ENCODE data around the gene SYT6.

Gene SYT6

GRCh38 chr1:114117654-114118053 is 36.0 kb downstream of the SYT6 start:
- ATAC-seq, result no peak

GRCh38 chr1:114116086-114116485 is 37.6 kb downstream of the SYT6 start:
- ATAC-seq, result no peak

- ATAC-seq, result no peak
Observed at GRCh38 chr1:114114185-114115094, 39.2 kb downstream of the SYT6 start.

- no peak for ATAC-seq
Observed at GRCh38 chr1:114113411-114114184, 40.1 kb downstream of the SYT6 start.

GRCh38 chr1:114112775-114113174 is 40.9 kb downstream of the SYT6 start:
- ATAC-seq, result no peak

GRCh38 chr1:114111731-114112641 is 41.7 kb downstream of the SYT6 start:
- ATAC-seq, result no peak

- no peak for ATAC-seq
Observed at GRCh38 chr1:114109981-114110380, 43.7 kb downstream of the SYT6 start.

GRCh38 chr1:114108751-114109255 is 44.9 kb downstream of the SYT6 start:
- no peak for ATAC-seq

- no peak for ATAC-seq
Observed at GRCh38 chr1:114107474-114108435, 45.9 kb downstream of the SYT6 start.

GRCh38 chr1:114105421-114105979 is 48.2 kb downstream of the SYT6 start:
- ATAC-seq, result no peak

GRCh38 chr1:114104949-114105348 is 48.7 kb downstream of the SYT6 start:
- ATAC-seq, result no peak

GRCh38 chr1:114103992-114104391 is 49.7 kb downstream of the SYT6 start:
- ATAC-seq, result no peak

GRCh38 chr1:114102136-114102535 is 51.5 kb downstream of the SYT6 start:
- no peak for ATAC-seq

GRCh38 chr1:114100148-114100547 is 53.5 kb downstream of the SYT6 start:
- ATAC-seq, result no peak

GRCh38 chr1:114099268-114099667 is 54.4 kb downstream of the SYT6 start:
- ATAC-seq, result no peak

- no peak for ATAC-seq
Observed at GRCh38 chr1:114097109-114097508, 56.6 kb downstream of the SYT6 start.

- no peak for ATAC-seq
Observed at GRCh38 chr1:114094675-114095074, 59.0 kb downstream of the SYT6 start.

GRCh38 chr1:114094363-114094634 is 59.4 kb downstream of the SYT6 start:
- no peak for ATAC-seq

GRCh38 chr1:114093624-114094362 is 59.9 kb downstream of the SYT6 start:
- ATAC-seq, result peak in 1 of 2 donors; percentile 13

All from activated CD4-positive, CD25-positive, alpha-beta regulatory T cell treated with anti-CD3 and anti-CD28 coated beads, Interleukin-2, amount 50 U/mL, for 24 hours (primary cell).